Superior temporal gyrus (tissue), 1 donor: ENCODE data around the gene PRR30.
"Not testable (repeated sequence)": the region's sequence is repeated elsewhere in the genome, so short reads cannot be mapped to it uniquely, and the experiment has no call there.

Source experiments
- DNase-seq: peaks from one replicate; pipeline ENCODE4 v3.0.0-alpha.2; 2016; ENCODE audit errors: extremely low spot score

PRR30 gene

DNA sequence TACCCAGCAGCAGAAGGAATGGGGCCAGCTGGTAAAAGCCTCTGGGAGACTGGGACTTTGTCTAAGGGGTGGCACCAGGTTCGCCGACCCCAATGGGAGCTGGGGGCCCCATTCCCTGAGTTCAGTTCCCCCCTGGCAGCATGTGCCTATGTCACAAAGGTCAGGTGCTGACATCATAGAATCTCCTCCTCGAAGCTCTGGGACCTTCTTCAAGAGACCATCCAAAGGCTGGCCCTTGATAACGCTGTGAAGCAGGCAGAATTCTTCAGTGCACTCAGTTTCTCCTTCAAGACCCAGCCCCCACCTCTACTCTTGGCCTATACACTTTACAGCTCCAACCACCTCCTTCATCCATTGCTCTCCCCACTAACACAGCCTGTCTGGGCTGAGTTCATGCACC is at the start of gene PRR30:
PRR30 (minus strand) TSS at position 101 of the 400 bp plus-strand sequence. CDS start 1,081 bp downstream, outside the sequence.
- DNase-seq, result no peak

DNA sequence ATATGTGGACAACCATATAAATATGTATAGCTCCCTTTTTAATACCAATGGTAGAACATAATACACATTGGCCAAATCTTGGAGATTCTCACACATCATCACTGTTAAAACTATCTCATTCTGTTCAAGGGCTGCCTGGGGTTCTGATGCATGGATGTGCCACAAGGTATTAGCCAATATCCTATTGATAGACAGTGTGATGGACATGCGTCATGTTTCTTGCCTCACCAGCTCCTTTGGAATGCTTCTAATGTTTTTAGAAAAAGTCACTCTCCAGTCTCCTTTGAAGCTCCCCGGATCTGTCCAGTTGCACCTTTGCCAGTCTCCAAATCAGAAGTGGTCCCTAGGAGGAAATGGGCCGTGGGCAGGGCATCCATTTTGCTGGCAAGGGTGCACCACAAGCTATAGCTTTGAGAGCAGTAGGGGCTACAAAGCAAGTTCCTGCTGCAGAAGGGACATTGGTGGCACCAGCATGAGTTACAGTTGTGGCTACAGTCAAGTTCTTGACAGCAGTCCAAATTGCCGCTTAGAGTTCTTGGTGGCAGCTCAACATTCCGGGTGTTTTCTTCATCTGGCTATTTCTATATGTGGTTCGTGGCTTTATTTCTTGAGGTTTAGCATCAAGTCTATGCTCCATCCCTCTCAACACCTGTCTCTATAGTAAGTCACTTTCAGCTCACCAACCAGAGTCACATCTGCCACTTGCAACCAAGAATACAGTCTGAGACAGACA is 47.6 kb upstream of the PRR30 start:
- DNase-seq, result no peak

- peak; percentile 31 for DNase-seq
These were observed 46.3 kb upstream of the PRR30 start for GRCh38 chr2:27185331-27186026.

GRCh38 chr2:27184115-27184514 is 44.9 kb upstream of the PRR30 start:
- DNase-seq, result no peak

DNA sequence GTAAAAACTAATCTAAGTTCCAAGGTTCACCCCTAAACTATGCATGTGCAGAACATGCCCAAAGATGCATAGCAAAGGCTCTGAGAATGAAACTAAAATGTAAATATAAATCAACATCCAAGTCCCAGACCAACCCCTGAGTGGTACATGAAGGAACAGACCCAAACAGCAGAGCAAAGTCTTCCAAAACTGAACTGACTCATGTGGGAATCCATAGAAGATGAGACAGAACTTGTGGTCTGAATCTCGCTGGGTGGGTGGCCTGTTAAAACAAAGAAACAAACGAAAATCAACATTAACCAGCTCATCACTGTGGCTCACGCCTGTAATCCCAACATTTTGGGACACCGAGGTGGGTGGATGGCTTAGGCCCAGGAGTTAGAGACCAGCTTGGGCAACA is 43.1 kb upstream of the PRR30 start:
- DNase-seq, result no peak

DNA sequence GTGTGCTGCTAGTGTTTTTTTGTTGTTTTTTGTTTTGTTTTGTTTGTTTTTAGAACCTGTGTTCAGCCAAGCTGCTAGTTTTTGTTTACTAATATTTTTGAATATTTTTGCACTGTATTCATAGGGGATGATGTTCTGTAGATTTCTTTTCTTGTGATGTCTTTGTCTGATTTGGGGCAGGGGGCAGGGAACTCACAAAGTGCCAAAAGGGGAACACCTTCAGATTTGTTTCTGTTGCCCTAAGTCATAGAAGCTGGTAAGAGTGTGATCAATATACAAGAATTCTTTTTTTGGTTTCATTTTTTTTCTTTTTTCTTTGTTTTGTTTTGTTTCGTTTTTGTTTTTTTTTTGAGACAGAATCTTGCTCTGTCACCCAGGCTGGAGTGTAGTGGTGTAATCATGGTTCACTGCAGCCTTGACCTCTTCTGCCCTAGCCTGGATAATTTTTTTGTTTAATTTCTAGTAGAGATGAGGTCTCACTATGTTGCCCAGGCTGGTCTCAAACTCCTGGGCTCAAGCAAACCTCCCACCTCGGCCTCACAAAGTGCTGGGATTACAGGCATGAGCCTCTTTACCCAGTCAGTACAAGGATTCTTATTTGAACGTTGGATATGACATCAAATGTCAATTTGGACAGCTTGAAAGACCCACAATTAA is 40.3 kb upstream of the PRR30 start:
- DNase-seq, result no peak

DNA sequence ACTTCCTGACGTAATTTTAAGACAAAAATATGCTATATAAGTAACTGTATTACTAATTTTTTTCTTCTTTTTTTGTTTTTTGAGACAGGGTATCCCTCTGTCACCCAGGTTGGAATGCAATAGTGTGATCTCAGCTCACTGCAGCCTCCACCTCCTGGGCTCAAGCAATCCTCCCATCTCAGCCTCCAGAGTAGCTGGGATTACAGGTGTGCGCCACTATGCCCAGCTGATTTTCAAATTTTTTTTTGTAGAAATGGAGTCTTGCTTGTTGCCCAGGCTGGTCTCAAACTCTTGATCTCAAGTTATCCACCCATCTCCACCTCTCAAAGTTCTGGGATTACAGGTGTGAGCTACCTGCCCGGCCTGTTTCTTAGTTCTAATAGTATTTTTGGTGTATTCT is 39.3 kb upstream of the PRR30 start:
- DNase-seq, result no peak

GRCh38 chr2:27177441-27178351 is 38.5 kb upstream of the PRR30 start:
- DNase-seq, result no peak

DNA sequence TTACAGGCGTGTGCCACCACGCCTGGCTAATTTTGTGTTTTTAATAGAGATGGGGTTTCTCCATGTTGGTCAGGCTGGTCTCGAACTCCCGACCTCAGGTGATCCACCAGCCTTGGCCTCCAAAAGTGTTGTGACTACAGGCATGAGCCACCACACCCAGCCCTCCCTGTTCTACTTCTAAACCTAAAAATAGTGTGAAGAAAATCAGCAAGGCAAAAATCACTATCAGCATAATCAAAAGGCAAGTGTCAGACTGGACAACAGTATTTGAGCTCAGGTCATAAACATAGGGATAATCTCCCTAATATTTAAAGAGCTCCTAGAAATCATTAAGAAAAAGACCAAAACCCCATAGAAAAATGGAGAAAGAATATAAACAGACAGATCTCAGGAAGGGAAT is 36.6 kb upstream of the PRR30 start:
- not testable (repeated sequence) for DNase-seq

- DNase-seq, result no peak
These were observed 36.1 kb upstream of the PRR30 start for GRCh38 chr2:27175330-27175729.

DNA sequence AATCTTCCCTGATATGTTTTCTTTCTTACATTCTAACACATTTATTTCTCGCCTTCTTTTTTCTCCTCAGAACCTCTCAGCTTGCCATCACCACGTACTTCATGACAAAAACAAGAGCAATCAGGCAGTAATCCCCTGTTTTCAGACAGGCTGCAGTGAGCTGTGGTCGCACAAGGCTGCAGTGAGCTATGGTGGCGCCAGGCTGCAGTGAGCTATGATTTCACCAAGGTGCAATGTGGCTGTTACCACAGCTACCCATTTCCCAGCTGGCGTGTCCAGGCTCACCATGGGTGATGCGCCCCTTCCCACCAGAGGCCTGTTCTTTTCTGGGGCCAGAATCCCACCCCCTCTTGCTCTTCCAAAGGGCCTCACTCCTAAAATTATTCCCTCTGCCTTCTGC is 35.4 kb upstream of the PRR30 start:
- no peak for DNase-seq

DNA sequence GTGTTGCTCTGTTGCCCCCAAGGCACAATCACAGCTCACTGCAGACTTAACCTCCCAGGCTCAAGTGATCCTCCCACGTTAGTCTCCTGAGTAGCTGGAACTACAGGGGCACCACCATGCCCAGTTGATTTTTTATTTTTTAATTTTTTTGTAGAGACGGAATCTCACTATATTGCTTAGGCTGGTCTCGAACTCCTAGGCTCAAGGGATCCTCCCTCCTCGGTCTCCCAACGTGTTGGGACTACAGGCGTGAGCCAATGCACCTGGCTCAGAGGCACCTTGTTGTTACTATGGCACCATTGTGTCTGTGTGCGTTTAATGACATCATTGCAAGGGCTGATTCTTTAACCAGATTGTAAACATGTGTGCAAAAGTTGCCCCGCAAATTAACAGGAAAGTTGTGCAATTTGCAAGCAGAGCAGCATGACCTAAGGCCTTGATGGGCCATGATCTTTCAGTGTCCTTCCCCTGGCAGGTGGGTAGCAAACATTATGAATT is 32.2 kb upstream of the PRR30 start:
- DNase-seq, result no peak

GRCh38 chr2:27170581-27171337 is 31.5 kb upstream of the PRR30 start:
- DNase-seq, result no peak

DNA sequence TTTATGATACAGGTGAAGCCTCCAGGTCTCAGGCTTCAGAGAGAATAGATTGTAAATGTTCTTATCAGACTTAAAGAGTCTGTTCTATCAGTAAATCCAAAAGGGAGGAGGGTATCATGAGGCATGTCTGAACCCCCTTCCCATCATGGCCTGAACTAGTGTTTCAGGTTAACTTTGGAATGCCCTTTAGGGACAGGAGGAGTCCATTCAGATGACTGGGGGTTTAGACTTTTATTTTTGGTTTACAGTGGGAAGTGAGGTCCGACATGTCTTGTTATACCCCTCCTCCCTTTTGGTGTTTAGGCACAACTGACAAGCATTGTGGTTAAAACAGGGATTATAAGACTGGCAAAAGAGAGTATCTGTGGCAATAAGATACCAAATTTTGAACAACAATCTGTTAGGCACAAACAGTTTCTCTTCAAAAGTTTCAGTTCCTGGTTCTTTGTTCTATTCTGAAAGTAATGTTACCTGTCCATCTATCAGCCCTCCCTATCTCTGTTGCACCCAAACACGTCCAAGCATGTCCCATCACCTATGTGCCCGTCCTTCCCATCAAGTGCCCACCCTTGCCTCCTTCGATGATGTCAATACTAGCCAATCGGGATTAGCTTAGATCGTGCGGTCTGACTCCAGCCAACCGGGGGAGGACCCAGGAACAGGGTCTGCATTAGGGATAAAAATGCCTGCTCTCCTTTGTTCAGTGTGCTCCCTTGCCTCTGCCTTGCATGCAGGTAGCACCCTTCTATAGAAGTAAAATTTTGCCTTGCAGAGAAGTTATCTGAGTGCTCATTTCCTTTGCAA is 26.0 kb upstream of the PRR30 start:
- no peak for DNase-seq

- DNase-seq, result no peak
These were observed 23.2 kb upstream of the PRR30 start for GRCh38 chr2:27162151-27163121.

GRCh38 chr2:27160191-27160590 is 21.0 kb upstream of the PRR30 start:
- DNase-seq, result no peak

- DNase-seq, result no peak
These were observed 20.1 kb upstream of the PRR30 start for GRCh38 chr2:27159271-27159670.

DNA sequence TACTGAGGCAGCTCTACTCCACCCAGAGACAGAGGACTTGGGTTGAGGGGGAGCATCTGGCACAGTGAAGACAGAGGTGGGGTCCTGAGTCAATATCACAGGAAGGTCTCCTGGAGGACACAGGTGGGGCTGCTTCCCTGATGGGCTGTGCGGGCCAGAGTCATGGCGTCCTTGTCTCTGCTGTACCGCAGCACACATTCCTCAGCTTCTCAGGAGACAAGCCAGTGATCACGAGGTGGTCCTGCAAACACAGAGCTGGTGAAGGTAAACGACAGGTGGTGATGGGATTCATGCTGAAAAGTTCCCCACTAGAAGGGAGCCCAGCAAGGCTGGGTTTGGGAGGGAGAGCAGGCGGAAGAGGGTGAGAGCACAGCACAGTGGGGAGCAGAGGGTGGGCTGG is 19.3 kb upstream of the PRR30 start:
- DNase-seq, result no peak

GRCh38 chr2:27155069-27155520 is 15.9 kb upstream of the PRR30 start:
- DNase-seq, result no peak
